Measurements from ENCODE around the gene ELOB. TPM values are rescaled to one million over a fixed set of nuclear protein-coding genes. Genes with fewer than 3 reads are reported as not detected.
A peak's percentile ranks its signal among the peaks of the same experiment; 100 is the strongest.

ELOB gene
- total RNA-seq, 1 experiment from 2014 or later: 269 TPM

- DNase-seq: peak; percentile 74
- H3K36me3 ChIP-seq (replicated peaks; ENCODE audit: control insufficient read depth, insufficient read depth, low read length): peaks cover 65% of the 10 kb centered on the region
- H3K4me3 ChIP-seq (ENCODE audit: insufficient read depth, low read depth, low read length): no peak overlapping the region
- H3K27me3 ChIP-seq (ENCODE audit: control insufficient read depth, insufficient read depth, low read length): no peaks in the 10 kb centered on the region
Measured at GRCh38 chr16:2770057-2770951, 6.8 kb downstream of the ELOB start.

GRCh38 chr16:2769675-2770056 is 7.4 kb downstream of the ELOB start:
- no peaks in the 10 kb centered on the region for H3K27me3 ChIP-seq (ENCODE audit: control insufficient read depth, insufficient read depth, low read length)
- H3K36me3 ChIP-seq (replicated peaks; ENCODE audit: control insufficient read depth, insufficient read depth, low read length): peaks cover 64% of the 10 kb centered on the region
- no peak for DNase-seq
- no peak overlapping the region for H3K4me3 ChIP-seq (ENCODE audit: insufficient read depth, low read depth, low read length)

GRCh38 chr16:2769100-2769529 is 8.0 kb downstream of the ELOB start:
- H3K36me3 ChIP-seq (replicated peaks; ENCODE audit: control insufficient read depth, insufficient read depth, low read length): peaks cover 66% of the 10 kb centered on the region
- H3K27me3 ChIP-seq (ENCODE audit: control insufficient read depth, insufficient read depth, low read length): no peaks in the 10 kb centered on the region
- H3K4me3 ChIP-seq (ENCODE audit: insufficient read depth, low read depth, low read length): no peak overlapping the region
- DNase-seq: peak; percentile 56

- Histone ChIP-seq H3K4me3 (ENCODE audit: insufficient read depth, low read depth, low read length) (no peak overlapping the region), H3K36me3 (replicated peaks; ENCODE audit: control insufficient read depth, insufficient read depth, low read length) (peaks cover 69% of the 10 kb centered on the region), H3K27me3 (ENCODE audit: control insufficient read depth, insufficient read depth, low read length) (no peaks in the 10 kb centered on the region)
- peak; percentile 59 for DNase-seq
Measured at GRCh38 chr16:2768403-2769089, 8.5 kb downstream of the ELOB start.

- H3K36me3 ChIP-seq (replicated peaks; ENCODE audit: control insufficient read depth, insufficient read depth, low read length): peaks cover 73% of the 10 kb centered on the region
Measured at GRCh38 chr16:2767891-2768290, 9.2 kb downstream of the ELOB start.

GRCh38 chr16:2767140-2767731 is 9.8 kb downstream of the ELOB start:
- Histone ChIP-seq H3K27me3 (ENCODE audit: control insufficient read depth, insufficient read depth, low read length) (no peaks in the 10 kb centered on the region), H3K36me3 (replicated peaks; ENCODE audit: control insufficient read depth, insufficient read depth, low read length) (peaks cover 80% of the 10 kb centered on the region), H3K4me3 (ENCODE audit: insufficient read depth, low read depth, low read length) (no peak overlapping the region)
- no peak for DNase-seq

More at GRCh38 chr16:2767891-2768290, 9.2 kb downstream of the ELOB start:
- H3K27me3 ChIP-seq (ENCODE audit: control insufficient read depth, insufficient read depth, low read length): no peaks in the 10 kb centered on the region
- H3K4me3 ChIP-seq (ENCODE audit: insufficient read depth, low read depth, low read length): no peak overlapping the region
- DNase-seq: no peak

- H3K27me3 ChIP-seq (ENCODE audit: control insufficient read depth, insufficient read depth, low read length): no peaks in the 10 kb centered on the region
- peaks cover 85% of the 10 kb centered on the region for H3K36me3 ChIP-seq (replicated peaks; ENCODE audit: control insufficient read depth, insufficient read depth, low read length)
- H3K4me3 ChIP-seq (ENCODE audit: insufficient read depth, low read depth, low read length): no peak overlapping the region
- DNase-seq: no peak
Measured at GRCh38 chr16:2766430-2767139, 10.5 kb downstream of the ELOB start.

GRCh38 chr16:2765462-2766404 is 11.3 kb downstream of the ELOB start:
- H3K36me3 ChIP-seq (replicated peaks; ENCODE audit: control insufficient read depth, insufficient read depth, low read length): peaks cover 88% of the 10 kb centered on the region

GRCh38 chr16:2764718-2765117 is 12.4 kb downstream of the ELOB start:
- no peak overlapping the region for H3K4me3 ChIP-seq (ENCODE audit: insufficient read depth, low read depth, low read length)
- H3K36me3 ChIP-seq (replicated peaks; ENCODE audit: control insufficient read depth, insufficient read depth, low read length): peaks cover 89% of the 10 kb centered on the region
- no peak for DNase-seq
- H3K27me3 ChIP-seq (ENCODE audit: control insufficient read depth, insufficient read depth, low read length): no peaks in the 10 kb centered on the region

More at GRCh38 chr16:2765462-2766404, 11.3 kb downstream of the ELOB start:
- Histone ChIP-seq H3K27me3 (ENCODE audit: control insufficient read depth, insufficient read depth, low read length) (no peaks in the 10 kb centered on the region), H3K4me3 (ENCODE audit: insufficient read depth, low read depth, low read length) (no peak overlapping the region)
- DNase-seq: no peak

- Histone ChIP-seq H3K4me3 (ENCODE audit: insufficient read depth, low read depth, low read length) (no peak overlapping the region), H3K36me3 (replicated peaks; ENCODE audit: control insufficient read depth, insufficient read depth, low read length) (peaks cover 90% of the 10 kb centered on the region), H3K27me3 (ENCODE audit: control insufficient read depth, insufficient read depth, low read length) (no peaks in the 10 kb centered on the region)
- no peak for DNase-seq
Measured at GRCh38 chr16:2763173-2763572, 13.9 kb downstream of the ELOB start.

- Histone ChIP-seq H3K27me3 (ENCODE audit: control insufficient read depth, insufficient read depth, low read length) (no peaks in the 10 kb centered on the region), H3K4me3 (ENCODE audit: insufficient read depth, low read depth, low read length) (no peak overlapping the region), H3K36me3 (replicated peaks; ENCODE audit: control insufficient read depth, insufficient read depth, low read length) (peaks cover 90% of the 10 kb centered on the region)
- DNase-seq: no peak
Measured at GRCh38 chr16:2762711-2763110, 14.4 kb downstream of the ELOB start.

GRCh38 chr16:2761886-2762583 is 15.0 kb downstream of the ELOB start:
- Histone ChIP-seq H3K36me3 (replicated peaks; ENCODE audit: control insufficient read depth, insufficient read depth, low read length) (peaks cover 90% of the 10 kb centered on the region), H3K4me3 (ENCODE audit: insufficient read depth, low read depth, low read length) (no peak overlapping the region), H3K27me3 (ENCODE audit: control insufficient read depth, insufficient read depth, low read length) (no peaks in the 10 kb centered on the region)
- DNase-seq: no peak

GRCh38 chr16:2761472-2761871 is 15.6 kb downstream of the ELOB start:
- H3K4me3 ChIP-seq (ENCODE audit: insufficient read depth, low read depth, low read length): no peak overlapping the region
- DNase-seq: no peak
- H3K27me3 ChIP-seq (ENCODE audit: control insufficient read depth, insufficient read depth, low read length): no peaks in the 10 kb centered on the region
- H3K36me3 ChIP-seq (replicated peaks; ENCODE audit: control insufficient read depth, insufficient read depth, low read length): peaks cover 87% of the 10 kb centered on the region

Measured in H7 (cell line).